Measurements from ENCODE around the gene DNAJC17.

Gene DNAJC17

DNA sequence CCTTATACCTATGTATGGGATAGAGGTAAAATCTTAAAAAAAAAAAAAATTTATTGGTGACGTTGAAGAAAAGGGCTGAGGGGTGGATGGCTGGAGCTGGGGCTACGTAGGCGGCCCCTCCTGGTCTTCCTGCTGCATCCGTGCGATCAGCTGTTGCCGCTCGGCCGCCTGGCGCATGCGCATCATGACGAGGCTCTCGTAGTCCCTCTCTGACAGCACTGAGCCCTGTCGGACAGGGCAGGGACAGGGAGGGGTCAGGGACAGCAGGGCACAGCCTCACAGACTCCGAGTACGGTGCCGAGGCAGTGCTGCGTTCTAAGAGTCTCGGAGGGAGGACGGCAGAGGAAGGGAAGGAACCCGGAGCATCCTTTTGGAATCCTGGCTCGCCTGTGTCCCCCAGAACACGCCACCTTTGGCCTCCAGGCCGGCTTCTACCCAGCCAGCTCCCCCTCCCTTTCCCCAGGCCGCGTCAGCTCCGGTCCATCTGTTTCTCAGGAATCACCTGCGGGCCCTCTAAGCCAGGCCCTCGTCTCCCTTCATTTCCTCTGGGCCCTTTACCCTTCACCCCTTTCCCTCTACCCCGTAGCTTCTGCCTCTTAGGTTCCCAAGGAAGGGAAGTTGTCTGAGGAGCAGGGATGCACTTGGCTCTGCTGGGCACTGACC, 39.3 kb downstream of the DNAJC17 start:
- Histone ChIP-seq H3K4me3 (ENCODE audit: insufficient read depth, low read depth, low read length) (no peak overlapping the region), H3K27me3 (ENCODE audit: control insufficient read depth, insufficient read depth, low read length, poor library complexity, severe bottlenecking) (peaks cover 24% of the 10 kb centered on the region), H3K27ac (ENCODE audit: insufficient read depth, low read depth, low read length, poor library complexity, severe bottlenecking) (no peak overlapping the region), H3K36me3 (ENCODE audit: control insufficient read depth, insufficient read depth, low read length) (no peaks in the 10 kb centered on the region), H3K4me1 (ENCODE audit: control insufficient read depth, insufficient read depth, low read length) (peaks cover 18% of the 10 kb centered on the region), H3K9me3 (ENCODE audit: control insufficient read depth, low read length) (no peaks in the 10 kb centered on the region)
- WGBS, 2 experiments: 93 to 94% methylated on average over 29 of the region's 29 CpGs

- H3K27me3 ChIP-seq (ENCODE audit: control insufficient read depth, insufficient read depth, low read length, poor library complexity, severe bottlenecking): peaks cover 30% of the 10 kb centered on the region
- H3K4me3 ChIP-seq (ENCODE audit: insufficient read depth, low read depth, low read length): no peak overlapping the region
- H3K36me3 ChIP-seq (ENCODE audit: control insufficient read depth, insufficient read depth, low read length): no peaks in the 10 kb centered on the region
- no peaks in the 10 kb centered on the region for H3K9me3 ChIP-seq (ENCODE audit: control insufficient read depth, low read length)
- peaks cover 18% of the 10 kb centered on the region for H3K4me1 ChIP-seq (ENCODE audit: control insufficient read depth, insufficient read depth, low read length)
- 84% methylated on average over 32 of the region's 32 CpGs for WGBS, 2 experiments
- H3K27ac ChIP-seq (ENCODE audit: insufficient read depth, low read depth, low read length, poor library complexity, severe bottlenecking): no peak overlapping the region
Observed at GRCh38 chr15:40766906-40767837, 40.1 kb downstream of the DNAJC17 start.

DNA sequence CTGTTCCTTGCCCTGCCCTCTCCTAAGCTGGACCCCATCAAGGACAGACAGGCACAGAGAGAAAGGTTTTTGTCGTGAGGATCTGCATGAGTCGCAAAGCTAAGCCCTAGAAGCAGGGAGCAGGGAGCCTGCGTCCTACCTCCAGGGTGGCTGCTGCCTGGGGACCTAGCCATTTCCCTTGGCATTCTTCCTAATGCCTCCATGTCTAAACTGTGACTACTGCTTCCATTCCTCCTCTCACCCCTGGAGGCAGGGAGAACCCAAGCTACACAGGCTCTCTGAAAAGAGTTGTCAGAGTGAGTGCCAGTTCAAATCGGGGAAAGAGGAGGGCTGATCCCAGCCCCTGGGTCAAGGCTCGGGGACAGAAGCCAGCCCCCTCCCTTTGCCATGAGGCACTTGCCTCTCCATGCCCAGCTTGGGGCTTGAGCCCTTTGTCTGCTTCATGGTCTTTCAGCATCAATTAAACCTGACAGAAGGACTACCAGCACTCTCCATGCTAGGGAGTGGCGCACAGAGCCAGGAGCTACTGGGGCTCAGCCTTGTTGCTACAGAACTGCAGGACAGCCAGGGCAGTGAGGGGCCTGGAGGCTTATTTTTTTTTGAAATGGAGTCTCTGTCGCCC, 41.0 kb downstream of the DNAJC17 start:
- Histone ChIP-seq H3K9me3 (ENCODE audit: control insufficient read depth, low read length) (no peaks in the 10 kb centered on the region), H3K4me3 (ENCODE audit: insufficient read depth, low read depth, low read length) (no peak overlapping the region), H3K36me3 (ENCODE audit: control insufficient read depth, insufficient read depth, low read length) (no peaks in the 10 kb centered on the region), H3K27ac (ENCODE audit: insufficient read depth, low read depth, low read length, poor library complexity, severe bottlenecking) (no peak overlapping the region), H3K4me1 (ENCODE audit: control insufficient read depth, insufficient read depth, low read length) (peaks cover 18% of the 10 kb centered on the region), H3K27me3 (ENCODE audit: control insufficient read depth, insufficient read depth, low read length, poor library complexity, severe bottlenecking) (peaks cover 30% of the 10 kb centered on the region)
- WGBS, 2 experiments: 70 to 73% methylated on average over 7 of the region's 7 CpGs

- H3K27ac ChIP-seq (ENCODE audit: insufficient read depth, low read depth, low read length, poor library complexity, severe bottlenecking): no peak overlapping the region
- H3K4me1 ChIP-seq (ENCODE audit: control insufficient read depth, insufficient read depth, low read length): peaks cover 18% of the 10 kb centered on the region
- no peaks in the 10 kb centered on the region for H3K9me3 ChIP-seq (ENCODE audit: control insufficient read depth, low read length)
- H3K4me3 ChIP-seq (ENCODE audit: insufficient read depth, low read depth, low read length): peak overlapping the region; percentile 47
- no peaks in the 10 kb centered on the region for H3K36me3 ChIP-seq (ENCODE audit: control insufficient read depth, insufficient read depth, low read length)
- H3K27me3 ChIP-seq (ENCODE audit: control insufficient read depth, insufficient read depth, low read length, poor library complexity, severe bottlenecking): peaks cover 30% of the 10 kb centered on the region
- WGBS, 2 experiments: 49 to 55% methylated on average over 8 of the region's 8 CpGs
Observed at GRCh38 chr15:40764629-40765103, 42.6 kb downstream of the DNAJC17 start.

- Histone ChIP-seq H3K9me3 (ENCODE audit: control insufficient read depth, low read length) (no peaks in the 10 kb centered on the region), H3K27ac (ENCODE audit: insufficient read depth, low read depth, low read length, poor library complexity, severe bottlenecking) (no peak within 1 kb of the TSS), H3K27me3 (ENCODE audit: control insufficient read depth, insufficient read depth, low read length, poor library complexity, severe bottlenecking) (peaks cover 30% of the 10 kb centered on the region), H3K36me3 (ENCODE audit: control insufficient read depth, insufficient read depth, low read length) (no peaks in the 10 kb centered on the region), H3K4me3 (ENCODE audit: insufficient read depth, low read depth, low read length) (peak within 1 kb of the TSS; percentile 47), H3K4me1 (ENCODE audit: control insufficient read depth, insufficient read depth, low read length) (peaks cover 18% of the 10 kb centered on the region)
- 1% methylated on average over 75 of the region's 75 CpGs for WGBS, 2 experiments
Observed at GRCh38 chr15:40763801-40764628, 43.3 kb downstream of the DNAJC17 start, which contains the start of gene GCHFR. Gene GCHFR, plus strand, starts transcription at chr15:40764068. Its CDS starts 113 bp downstream, at chr15:40764181.

DNA sequence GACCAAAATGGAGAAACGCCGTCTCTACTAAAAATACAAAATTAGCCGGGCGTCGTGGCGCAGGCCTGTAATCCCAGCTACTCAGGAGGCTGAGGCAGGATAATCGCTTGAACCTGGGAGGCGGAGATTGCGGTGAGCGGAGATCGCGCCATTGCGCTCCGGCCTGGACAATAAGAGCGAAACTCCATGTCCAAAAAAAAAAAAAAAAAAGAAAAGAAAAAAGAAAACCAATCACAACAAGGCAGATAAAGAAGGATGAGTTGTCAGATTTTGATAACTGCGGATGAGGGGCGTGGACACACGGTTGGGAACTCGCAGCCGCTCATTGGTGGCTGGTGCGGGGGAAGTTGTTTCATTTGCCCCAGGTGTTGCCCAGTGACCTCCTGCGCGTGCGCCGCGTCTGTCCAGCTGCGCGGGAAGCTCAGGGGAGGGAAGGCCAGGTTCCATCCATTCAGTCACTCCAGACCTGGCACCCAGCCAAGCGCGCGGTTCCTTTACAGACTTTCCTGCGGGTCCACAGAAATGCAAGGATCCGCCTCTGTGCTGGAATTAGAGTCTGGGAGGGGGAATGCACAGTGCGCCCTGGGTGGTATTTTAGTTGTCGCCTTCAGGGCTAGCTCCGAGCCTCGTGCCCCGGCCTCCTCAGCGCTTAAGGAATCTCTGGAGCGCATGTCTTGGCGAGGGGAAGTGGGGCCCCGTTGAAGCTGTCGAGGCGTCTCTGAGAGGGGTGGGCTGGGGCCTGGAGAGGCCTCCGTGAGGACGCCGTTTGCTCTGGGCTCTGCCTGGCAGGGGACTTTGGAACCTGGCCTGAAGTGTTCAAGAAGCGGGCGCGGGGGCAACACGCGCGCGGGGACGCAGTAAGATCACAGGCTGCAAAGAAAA, 44.1 kb downstream of the DNAJC17 start:
- peaks cover 30% of the 10 kb centered on the region for H3K27me3 ChIP-seq (ENCODE audit: control insufficient read depth, insufficient read depth, low read length, poor library complexity, severe bottlenecking)
- peaks cover 18% of the 10 kb centered on the region for H3K4me1 ChIP-seq (ENCODE audit: control insufficient read depth, insufficient read depth, low read length)
- no peak overlapping the region for H3K27ac ChIP-seq (ENCODE audit: insufficient read depth, low read depth, low read length, poor library complexity, severe bottlenecking)
- H3K9me3 ChIP-seq (ENCODE audit: control insufficient read depth, low read length): no peaks in the 10 kb centered on the region
- 66% methylated on average over 55 of the region's 55 CpGs for WGBS, 2 experiments
- no peaks in the 10 kb centered on the region for H3K36me3 ChIP-seq (ENCODE audit: control insufficient read depth, insufficient read depth, low read length)
- peak overlapping the region; percentile 47 for H3K4me3 ChIP-seq (ENCODE audit: insufficient read depth, low read depth, low read length)

DNA sequence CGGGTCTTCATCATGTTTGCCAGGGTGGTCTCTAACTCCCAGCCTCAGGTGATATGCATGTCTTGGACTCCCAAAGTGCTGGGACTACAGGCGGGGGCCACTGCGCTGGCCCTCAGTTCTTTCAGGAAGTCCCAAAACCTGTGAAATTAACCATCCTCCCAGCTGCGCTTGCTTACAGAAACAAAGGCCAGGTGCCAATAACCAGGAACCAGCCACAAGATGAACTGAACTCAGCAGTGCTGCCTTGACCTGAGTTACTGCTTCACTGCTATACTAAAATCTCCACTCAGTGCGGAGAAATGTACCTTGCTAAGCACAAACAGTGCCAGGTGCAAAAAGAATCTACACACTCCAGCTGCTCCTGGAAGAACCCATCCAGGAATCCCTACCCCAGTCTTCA, 47.3 kb downstream of the DNAJC17 start:
- 95% methylated on average over 5 of the region's 5 CpGs for WGBS, 2 experiments
- no peaks in the 10 kb centered on the region for H3K36me3 ChIP-seq (ENCODE audit: control insufficient read depth, insufficient read depth, low read length)
- H3K4me1 ChIP-seq (ENCODE audit: control insufficient read depth, insufficient read depth, low read length): peaks cover 3% of the 10 kb centered on the region
- peaks cover 26% of the 10 kb centered on the region for H3K27me3 ChIP-seq (ENCODE audit: control insufficient read depth, insufficient read depth, low read length, poor library complexity, severe bottlenecking)
- H3K27ac ChIP-seq (ENCODE audit: insufficient read depth, low read depth, low read length, poor library complexity, severe bottlenecking): no peak overlapping the region
- H3K4me3 ChIP-seq (ENCODE audit: insufficient read depth, low read depth, low read length): no peak overlapping the region
- no peaks in the 10 kb centered on the region for H3K9me3 ChIP-seq (ENCODE audit: control insufficient read depth, low read length)

DNA sequence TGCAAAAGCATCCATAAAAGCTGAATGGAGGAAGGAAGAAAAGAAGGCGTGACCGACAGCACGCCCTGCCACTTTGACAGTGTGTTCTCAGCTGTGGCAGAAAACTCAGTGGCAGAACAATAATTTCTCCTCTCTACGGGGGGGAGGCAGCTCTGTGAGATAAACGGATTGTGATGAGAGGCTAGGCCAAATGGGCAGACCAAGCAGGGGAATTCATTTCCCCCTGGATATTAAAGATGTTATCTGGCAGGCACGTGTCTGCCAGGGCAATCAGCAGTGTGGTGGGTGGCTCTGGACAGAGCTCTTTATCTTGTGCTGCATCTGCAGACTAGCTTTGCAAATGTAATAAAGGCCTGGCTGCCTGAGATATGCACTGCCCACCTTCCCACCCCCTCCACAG, 50.3 kb downstream of the DNAJC17 start:
- Histone ChIP-seq H3K27ac (ENCODE audit: insufficient read depth, low read depth, low read length, poor library complexity, severe bottlenecking) (no peak overlapping the region), H3K4me1 (ENCODE audit: control insufficient read depth, insufficient read depth, low read length) (no peaks in the 10 kb centered on the region), H3K4me3 (ENCODE audit: insufficient read depth, low read depth, low read length) (no peak overlapping the region), H3K9me3 (ENCODE audit: control insufficient read depth, low read length) (no peaks in the 10 kb centered on the region), H3K36me3 (ENCODE audit: control insufficient read depth, insufficient read depth, low read length) (no peaks in the 10 kb centered on the region), H3K27me3 (ENCODE audit: control insufficient read depth, insufficient read depth, low read length, poor library complexity, severe bottlenecking) (no peaks in the 10 kb centered on the region)
- WGBS, 2 experiments: 91 to 93% methylated on average over 6 of the region's 6 CpGs

- Histone ChIP-seq H3K9me3 (ENCODE audit: control insufficient read depth, low read length) (no peaks in the 10 kb centered on the region), H3K4me1 (ENCODE audit: control insufficient read depth, insufficient read depth, low read length) (no peaks in the 10 kb centered on the region), H3K27me3 (ENCODE audit: control insufficient read depth, insufficient read depth, low read length, poor library complexity, severe bottlenecking) (no peaks in the 10 kb centered on the region), H3K27ac (ENCODE audit: insufficient read depth, low read depth, low read length, poor library complexity, severe bottlenecking) (no peak overlapping the region), H3K4me3 (ENCODE audit: insufficient read depth, low read depth, low read length) (peak overlapping the region; percentile 95), H3K36me3 (ENCODE audit: control insufficient read depth, insufficient read depth, low read length) (no peaks in the 10 kb centered on the region)
- WGBS, 2 experiments: 91% methylated on average over 9 to 10 of the region's 10 CpGs
Observed at GRCh38 chr15:40755812-40756208, 51.5 kb downstream of the DNAJC17 start.

Data from ectodermal cell (in vitro differentiated cells).